Liver (tissue), 9 donors: Measurements from ENCODE around the gene DSTYK. TPM values are rescaled to one million over a fixed set of nuclear protein-coding genes. Genes with fewer than 3 reads are reported as not detected.

Experiments
- DNase-seq: peaks from one replicate; pipeline ENCODE4 v3.0.0-alpha.2; 2017; ENCODE audit warnings: low spot score
- H3K27ac ChIP-seq, 2 donors: one replicate each; pipeline ENCODE4 v1.7.0; 2013; ENCODE audit warnings: inconsistent platforms in 2 of 2, low read length in 2 of 2, control low read depth in 1 of 2, low read depth in 1 of 2, mild to moderate bottlenecking in 1 of 2
- H3K27me3 ChIP-seq, 4 donors: one replicate each; pipeline versions ENCODE4 v1.6.1 to v1.7.0; 2013; ENCODE audit warnings: low read length in 3 of 4, inconsistent platforms in 1 of 4, mild to moderate bottlenecking in 1 of 4, moderate library complexity in 1 of 4; ENCODE audit not compliant: control insufficient read depth in 4 of 4, insufficient read depth in 4 of 4
- H3K36me3 ChIP-seq, 4 donors: one replicate each; pipeline versions ENCODE4 v1.6.1 to v1.7.0; 2013; ENCODE audit warnings: low read length in 3 of 4, mild to moderate bottlenecking in 3 of 4, low read depth in 1 of 4, moderate library complexity in 1 of 4; ENCODE audit not compliant: control insufficient read depth in 4 of 4, insufficient read depth in 3 of 4
- H3K4me1 ChIP-seq, 4 donors: one replicate each; pipeline versions ENCODE4 v1.6.1 to v1.7.0; 2013; ENCODE audit warnings: low read length in 3 of 4, mild to moderate bottlenecking in 3 of 4, moderate library complexity in 1 of 4; ENCODE audit not compliant: control insufficient read depth in 4 of 4, insufficient read depth in 4 of 4
- H3K4me3 ChIP-seq, 3 donors: one replicate each; pipeline versions ENCODE4 v1.6.1 to v1.7.0; 2013; ENCODE audit warnings: low read length in 3 of 3, control low read depth in 1 of 3, low read depth in 1 of 3, mild to moderate bottlenecking in 1 of 3
- H3K9ac ChIP-seq, 2 donors: one replicate each; pipeline ENCODE4 v1.7.0; 2013; ENCODE audit warnings: low read length in 2 of 2, mild to moderate bottlenecking in 2 of 2, moderate library complexity in 2 of 2, control low read depth in 1 of 2, low read depth in 1 of 2
- H3K9me3 ChIP-seq, 4 donors: one replicate each; pipeline versions ENCODE4 v1.6.1 to v1.7.0; 2013; ENCODE audit warnings: low read length in 3 of 4; ENCODE audit not compliant: control insufficient read depth in 4 of 4
- FOXA1 ChIP-seq: IDR thresholded peaks from 2 replicates; pipeline ENCODE4 v1.6.1; 2016; ENCODE audit warnings: antibody characterized with exemption
- FOXA2 ChIP-seq: IDR thresholded peaks from 2 replicates; pipeline ENCODE4 v1.6.1; 2016; ENCODE audit warnings: antibody characterized with exemption
- GABPA ChIP-seq, 2 donors: IDR thresholded peaks in 1 of 2; conservative IDR thresholded peaks in 1 of 2; 2 replicates each; pipeline ENCODE4 v1.6.1; 2016; ENCODE audit warnings: antibody characterized with exemption in 2 of 2, mild to moderate bottlenecking in 1 of 2, moderate library complexity in 1 of 2
- HNF4A ChIP-seq, 2 donors: conservative IDR thresholded peaks; 2 replicates each; pipeline ENCODE4 v1.6.1; 2016; ENCODE audit warnings: antibody characterized with exemption in 2 of 2, mild to moderate bottlenecking in 2 of 2
- HNF4G ChIP-seq: IDR thresholded peaks from 2 replicates; pipeline ENCODE4 v1.6.1; 2016; ENCODE audit warnings: antibody characterized with exemption
- JUND ChIP-seq, 2 donors: IDR thresholded peaks; 2 replicates each; pipeline ENCODE4 v1.6.1; 2016; ENCODE audit warnings: antibody characterized with exemption in 2 of 2
- NR2F2 ChIP-seq: IDR thresholded peaks from 2 replicates; pipeline ENCODE4 v1.6.1; 2016; ENCODE audit warnings: antibody characterized with exemption
- RAD21 ChIP-seq, 2 donors: IDR thresholded peaks; 2 replicates each; pipeline ENCODE4 v1.6.1; 2016; ENCODE audit warnings: antibody characterized with exemption in 2 of 2, mild to moderate bottlenecking in 2 of 2
- SP1 ChIP-seq: IDR thresholded peaks from 2 replicates; pipeline ENCODE4 v1.6.1; 2018; ENCODE audit warnings: antibody characterized with exemption, mild to moderate bottlenecking
- TAF1 ChIP-seq: conservative IDR thresholded peaks from 2 replicates; pipeline ENCODE4 v1.6.1; 2016; ENCODE audit warnings: antibody characterized with exemption, mild to moderate bottlenecking
- YY1 ChIP-seq: IDR thresholded peaks from 2 replicates; pipeline ENCODE4 v1.6.1; 2016; ENCODE audit warnings: antibody characterized with exemption, mild to moderate bottlenecking
- WGBS: extraction: QIAGEN DNeasy Blood & Tissue Kit; methylation state at CpG from one replicate; pipeline ENCODE4 v1.1.7; 2013; 5-methylcytosine and 5-hydroxymethylcytosine counted together
- polyA plus RNA-seq, 2 donors: library from polyadenylated mRNA; stranded (reverse) in 1 of 2; unstranded in 1 of 2; fragments of 200-250 nt in 1 of 2; fragments of >200 nt in 1 of 2; fragmentation: Nextera tagmentation in 1 of 2; extraction: Ambion mirVana in 1 of 2; gene quantifications; one replicate each; pipeline versions ENCODE4 v1.2.1 to v1.2.3, GENCODE V29; 2013 to 2015
- total RNA-seq, 2 donors: library from RNA; depleted of rRNA; stranded (reverse); fragments of >200 nt; gene quantifications; one replicate each; pipeline ENCODE4 v1.2.3, GENCODE V29; 2014
- TF ChIP-seq, protein P1 (sequence below): IDR thresholded peaks from 2 replicates; pipeline ENCODE4 v1.6.1; 2016; ENCODE audit warnings: antibody characterized with exemption, mild to moderate bottlenecking
- TF ChIP-seq, protein P2 (sequence below): IDR thresholded peaks from 2 replicates; pipeline ENCODE4 v1.6.1; 2016; ENCODE audit warnings: antibody characterized with exemption
- TF ChIP-seq, protein P3 (sequence below): IDR thresholded peaks from 2 replicates; pipeline ENCODE4 v1.6.1; 2016; ENCODE audit warnings: antibody characterized with exemption
- TF ChIP-seq, protein P4 (sequence below): IDR thresholded peaks from 2 replicates; pipeline ENCODE4 v1.6.1; 2016; ENCODE audit warnings: antibody characterized with exemption
- donor health status: healthy.
- donor health status: healthy.
- donor health status: healthy.
- donor health status: healthy.
- donor health status: healthy.

The DSTYK gene
- total and polyA plus RNA-seq, 4 donors: 1.5 to 9.9 (median 3.0) TPM

DNA sequence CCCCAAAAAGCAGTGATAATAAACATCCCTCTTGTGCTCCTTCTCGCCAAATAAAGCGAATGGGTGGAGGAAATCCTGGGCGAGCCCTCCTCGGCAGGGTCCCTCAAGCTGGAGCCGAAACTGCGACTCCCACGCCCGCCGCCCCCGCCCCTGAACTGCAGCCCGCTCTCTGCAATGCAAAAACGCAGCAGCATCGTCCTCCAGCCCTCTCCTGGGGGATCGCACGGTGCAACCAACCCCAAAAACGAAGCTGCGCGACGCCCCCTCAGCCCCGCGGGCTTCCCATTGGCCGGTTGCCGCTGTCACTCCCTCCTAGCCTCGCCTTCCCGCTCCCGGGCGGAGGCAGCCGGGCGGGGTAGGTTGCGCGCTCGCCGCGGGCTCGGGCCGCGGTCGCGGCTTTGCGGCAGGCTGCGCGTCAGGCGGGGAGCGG is 16.1 kb upstream of the DSTYK start, which contains the start of gene TMCC2:
Gene TMCC2, plus strand, starts transcription at position 363 of the 430 bp plus-strand sequence. CDS start 619 bp downstream, outside the sequence.
- Histone ChIP-seq H3K4me3 (peak within 1 kb of the TSS; percentile 18 to 66 (median 48)), H3K9me3 (no peaks in the 10 kb centered on the region), H3K27me3 (peaks cover 0 to 2% (median 0%) of the 10 kb centered on the region in 4 donors), H3K9ac (no peak within 1 kb of the TSS), H3K36me3 (no peaks in the 10 kb centered on the region), H3K27ac (no peak within 1 kb of the TSS), H3K4me1 (peaks cover 0 to 28% (median 19%) of the 10 kb centered on the region in 4 donors)
- under 1% methylated on average over 44 of the region's 44 CpGs for WGBS
- TF ChIP-seq FOXA1: no peak
- peak; percentile 20 for TF ChIP-seq SP1
- DNase-seq: peak; percentile 88

DNA sequence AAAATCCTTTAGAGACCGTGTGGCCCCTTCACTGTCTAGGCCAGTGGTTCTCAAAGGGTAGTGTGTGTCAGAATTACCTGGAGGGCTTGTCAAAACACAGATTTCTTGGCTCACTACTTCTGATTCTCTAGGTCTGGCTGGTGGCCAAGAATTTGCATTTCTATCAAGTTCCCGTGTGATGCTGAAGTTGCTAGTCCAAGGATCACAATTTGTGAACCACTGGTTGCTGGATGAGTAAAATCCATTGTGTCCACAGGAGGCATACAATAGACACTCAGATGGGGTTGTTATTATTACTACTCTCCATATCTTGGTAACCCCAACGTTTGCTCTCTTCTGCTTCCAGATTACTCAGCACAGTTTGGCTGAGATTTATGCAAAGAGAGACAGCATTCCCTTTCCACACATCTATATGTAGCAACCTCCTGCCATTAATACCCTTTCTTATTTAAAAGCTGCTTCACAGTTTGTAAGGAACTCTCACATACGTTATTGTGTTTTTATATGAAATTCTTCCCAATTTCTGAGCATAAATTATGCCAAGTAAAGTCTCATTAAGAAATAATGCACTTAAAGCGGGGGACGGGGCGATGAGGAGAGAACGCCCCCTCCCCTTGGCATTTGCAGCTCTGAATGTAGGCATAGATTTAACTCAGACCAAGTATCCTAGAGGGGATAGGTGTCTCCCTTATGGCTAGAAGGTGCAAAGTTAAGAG is 15.5 kb upstream of the DSTYK start:
- Histone ChIP-seq H3K27ac (no peak overlapping the region), H3K27me3 (peaks cover 0 to 2% (median 0%) of the 10 kb centered on the region in 4 donors), H3K4me3 (peak overlapping the region in 2 of 3 donors; percentile 48 to 66), H3K9ac (no peak overlapping the region), H3K4me1 (peaks cover 0 to 28% (median 19%) of the 10 kb centered on the region in 4 donors), H3K9me3 (no peaks in the 10 kb centered on the region), H3K36me3 (no peaks in the 10 kb centered on the region)
- WGBS: 20% methylated on average over 8 of the region's 8 CpGs
- DNase-seq: no peak
- no peak for TF ChIP-seq JUND (IDR thresholded peaks at IDR 0.05)
- no peak for TF ChIP-seq RAD21 (IDR thresholded peaks at IDR 0.05)
- TF ChIP-seq SP1: no peak
- TF ChIP-seq, protein P1, sequence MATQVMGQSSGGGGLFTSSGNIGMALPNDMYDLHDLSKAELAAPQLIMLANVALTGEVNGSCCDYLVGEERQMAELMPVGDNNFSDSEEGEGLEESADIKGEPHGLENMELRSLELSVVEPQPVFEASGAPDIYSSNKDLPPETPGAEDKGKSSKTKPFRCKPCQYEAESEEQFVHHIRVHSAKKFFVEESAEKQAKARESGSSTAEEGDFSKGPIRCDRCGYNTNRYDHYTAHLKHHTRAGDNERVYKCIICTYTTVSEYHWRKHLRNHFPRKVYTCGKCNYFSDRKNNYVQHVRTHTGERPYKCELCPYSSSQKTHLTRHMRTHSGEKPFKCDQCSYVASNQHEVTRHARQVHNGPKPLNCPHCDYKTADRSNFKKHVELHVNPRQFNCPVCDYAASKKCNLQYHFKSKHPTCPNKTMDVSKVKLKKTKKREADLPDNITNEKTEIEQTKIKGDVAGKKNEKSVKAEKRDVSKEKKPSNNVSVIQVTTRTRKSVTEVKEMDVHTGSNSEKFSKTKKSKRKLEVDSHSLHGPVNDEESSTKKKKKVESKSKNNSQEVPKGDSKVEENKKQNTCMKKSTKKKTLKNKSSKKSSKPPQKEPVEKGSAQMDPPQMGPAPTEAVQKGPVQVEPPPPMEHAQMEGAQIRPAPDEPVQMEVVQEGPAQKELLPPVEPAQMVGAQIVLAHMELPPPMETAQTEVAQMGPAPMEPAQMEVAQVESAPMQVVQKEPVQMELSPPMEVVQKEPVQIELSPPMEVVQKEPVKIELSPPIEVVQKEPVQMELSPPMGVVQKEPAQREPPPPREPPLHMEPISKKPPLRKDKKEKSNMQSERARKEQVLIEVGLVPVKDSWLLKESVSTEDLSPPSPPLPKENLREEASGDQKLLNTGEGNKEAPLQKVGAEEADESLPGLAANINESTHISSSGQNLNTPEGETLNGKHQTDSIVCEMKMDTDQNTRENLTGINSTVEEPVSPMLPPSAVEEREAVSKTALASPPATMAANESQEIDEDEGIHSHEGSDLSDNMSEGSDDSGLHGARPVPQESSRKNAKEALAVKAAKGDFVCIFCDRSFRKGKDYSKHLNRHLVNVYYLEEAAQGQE: no peak
- TF ChIP-seq HNF4G: no peak
- TF ChIP-seq GABPA (IDR thresholded peaks at IDR 0.05 in 1 of 2, conservative IDR thresholded peaks at IDR 0.05 in 1 of 2): no peak
- no peak for TF ChIP-seq TAF1
- TF ChIP-seq FOXA2: no peak
- no peak for TF ChIP-seq NR2F2
- TF ChIP-seq, protein P2, sequence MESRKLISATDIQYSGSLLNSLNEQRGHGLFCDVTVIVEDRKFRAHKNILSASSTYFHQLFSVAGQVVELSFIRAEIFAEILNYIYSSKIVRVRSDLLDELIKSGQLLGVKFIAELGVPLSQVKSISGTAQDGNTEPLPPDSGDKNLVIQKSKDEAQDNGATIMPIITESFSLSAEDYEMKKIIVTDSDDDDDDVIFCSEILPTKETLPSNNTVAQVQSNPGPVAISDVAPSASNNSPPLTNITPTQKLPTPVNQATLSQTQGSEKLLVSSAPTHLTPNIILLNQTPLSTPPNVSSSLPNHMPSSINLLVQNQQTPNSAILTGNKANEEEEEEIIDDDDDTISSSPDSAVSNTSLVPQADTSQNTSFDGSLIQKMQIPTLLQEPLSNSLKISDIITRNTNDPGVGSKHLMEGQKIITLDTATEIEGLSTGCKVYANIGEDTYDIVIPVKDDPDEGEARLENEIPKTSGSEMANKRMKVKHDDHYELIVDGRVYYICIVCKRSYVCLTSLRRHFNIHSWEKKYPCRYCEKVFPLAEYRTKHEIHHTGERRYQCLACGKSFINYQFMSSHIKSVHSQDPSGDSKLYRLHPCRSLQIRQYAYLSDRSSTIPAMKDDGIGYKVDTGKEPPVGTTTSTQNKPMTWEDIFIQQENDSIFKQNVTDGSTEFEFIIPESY: no peak
- TF ChIP-seq YY1: no peak
- TF ChIP-seq, protein P3, sequence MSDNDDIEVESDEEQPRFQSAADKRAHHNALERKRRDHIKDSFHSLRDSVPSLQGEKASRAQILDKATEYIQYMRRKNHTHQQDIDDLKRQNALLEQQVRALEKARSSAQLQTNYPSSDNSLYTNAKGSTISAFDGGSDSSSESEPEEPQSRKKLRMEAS: no peak
- no peak for TF ChIP-seq HNF4A (conservative IDR thresholded peaks at IDR 0.05)
- TF ChIP-seq FOXA1: no peak
- TF ChIP-seq, protein P4, sequence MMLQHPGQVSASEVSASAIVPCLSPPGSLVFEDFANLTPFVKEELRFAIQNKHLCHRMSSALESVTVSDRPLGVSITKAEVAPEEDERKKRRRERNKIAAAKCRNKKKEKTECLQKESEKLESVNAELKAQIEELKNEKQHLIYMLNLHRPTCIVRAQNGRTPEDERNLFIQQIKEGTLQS: no peak
